Measurements from ENCODE around the gene TNFRSF21.
"Not testable (repeated sequence)": the region's sequence is repeated elsewhere in the genome, so short reads cannot be mapped to it uniquely, and the experiment has no call there.

The TNFRSF21 gene

GRCh38 chr6:47319867-47320266 is 10.2 kb upstream of the TNFRSF21 start:
- DNase-seq: no peak

DNA sequence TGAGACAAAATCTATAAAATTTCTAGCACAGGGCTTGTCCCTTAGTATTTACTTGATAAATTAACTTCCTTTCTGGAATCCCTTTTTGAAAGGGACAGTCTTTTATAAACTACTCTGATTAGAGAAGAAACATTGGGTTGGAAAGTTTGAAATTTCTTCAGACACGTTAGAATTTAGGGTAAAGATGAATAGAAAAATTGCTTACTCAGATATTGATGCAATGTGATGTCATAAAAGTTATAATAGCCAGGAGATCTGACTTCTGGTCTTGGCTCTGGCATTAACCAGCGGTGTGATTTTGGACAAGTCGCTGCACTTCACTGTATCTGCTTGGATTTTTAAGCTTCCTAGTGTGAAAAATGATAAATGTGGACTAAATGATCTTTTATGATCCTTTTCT is 9.7 kb upstream of the TNFRSF21 start:
- DNase-seq: no peak

DNA sequence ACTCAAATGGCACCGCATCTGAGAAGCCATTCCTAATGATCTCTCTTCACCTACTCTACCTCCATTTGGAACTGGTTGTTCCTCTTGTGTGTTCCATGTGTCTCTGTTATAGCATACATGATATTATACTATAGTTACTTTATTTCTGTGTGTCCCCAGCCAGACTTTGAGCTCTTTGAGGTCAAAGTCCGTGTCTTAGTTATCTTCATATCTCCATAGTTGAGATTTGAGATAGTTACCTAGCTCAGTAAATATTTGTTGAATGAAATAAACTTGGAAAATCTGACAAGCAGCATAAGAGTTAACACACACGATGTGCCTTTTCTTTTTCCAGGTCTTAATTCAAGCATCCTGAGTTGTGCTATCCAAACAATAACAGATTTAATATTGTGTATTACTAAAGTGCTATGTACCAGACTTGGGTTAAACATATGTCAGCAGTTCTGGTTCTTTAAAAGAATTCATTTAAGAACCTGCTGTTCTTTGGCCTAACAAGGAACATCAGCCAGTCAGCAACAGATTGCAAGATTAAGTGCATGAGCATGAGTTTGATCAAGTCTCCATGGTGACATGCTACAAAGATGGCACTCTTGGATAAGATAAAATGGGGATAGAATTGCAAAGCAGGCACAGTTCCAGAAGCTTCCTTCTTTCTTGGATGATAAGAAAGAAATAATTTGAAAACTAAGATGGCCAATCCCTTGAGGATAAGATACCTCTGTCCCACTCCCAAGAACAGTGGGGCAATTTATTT is 8.7 kb upstream of the TNFRSF21 start:
- DNase-seq: no peak

DNA sequence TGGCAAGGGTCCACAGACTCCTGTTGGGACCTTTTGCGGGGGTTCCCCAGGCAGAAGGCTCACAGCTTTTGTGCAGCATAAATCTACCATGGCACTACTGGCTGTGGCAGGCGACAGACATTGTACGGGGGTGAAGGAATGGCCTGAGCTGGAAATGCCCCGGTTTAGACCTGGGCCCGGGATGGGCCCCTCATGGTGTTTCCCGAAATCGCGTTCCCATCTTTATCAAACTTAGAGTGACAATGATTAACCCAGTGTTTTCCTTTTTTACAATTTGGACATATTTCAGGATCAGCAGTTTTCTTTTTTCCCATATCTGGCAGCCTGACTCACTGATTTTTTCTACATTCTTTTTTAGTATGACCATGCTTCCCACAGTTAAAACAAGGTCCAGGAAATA is 5.5 kb upstream of the TNFRSF21 start:
- not testable (repeated sequence) for DNase-seq

DNA sequence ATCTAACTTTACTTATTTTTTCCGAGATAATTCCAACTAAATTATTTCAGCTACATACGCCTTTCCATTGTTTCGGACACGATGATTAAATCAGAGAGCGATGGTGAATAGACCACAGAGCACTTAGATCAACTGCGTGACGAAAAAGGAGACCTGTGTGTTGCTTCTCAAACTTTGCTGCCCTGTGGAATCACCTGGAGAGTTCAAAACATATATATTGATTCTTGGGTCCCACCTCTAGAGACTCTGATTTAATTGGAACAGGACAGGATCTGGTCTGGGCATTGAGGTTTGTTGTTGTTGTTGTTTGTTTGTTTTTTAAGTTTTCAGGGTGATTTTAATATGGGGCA is 401 bp upstream of the TNFRSF21 start:
- DNase-seq: no peak

GRCh38 chr6:47308552-47309290 is 984 bp downstream of the TNFRSF21 start:
- DNase-seq: no peak

- no peak for DNase-seq
These were observed 1.5 kb downstream of the TNFRSF21 start for GRCh38 chr6:47308198-47308517.

DNA sequence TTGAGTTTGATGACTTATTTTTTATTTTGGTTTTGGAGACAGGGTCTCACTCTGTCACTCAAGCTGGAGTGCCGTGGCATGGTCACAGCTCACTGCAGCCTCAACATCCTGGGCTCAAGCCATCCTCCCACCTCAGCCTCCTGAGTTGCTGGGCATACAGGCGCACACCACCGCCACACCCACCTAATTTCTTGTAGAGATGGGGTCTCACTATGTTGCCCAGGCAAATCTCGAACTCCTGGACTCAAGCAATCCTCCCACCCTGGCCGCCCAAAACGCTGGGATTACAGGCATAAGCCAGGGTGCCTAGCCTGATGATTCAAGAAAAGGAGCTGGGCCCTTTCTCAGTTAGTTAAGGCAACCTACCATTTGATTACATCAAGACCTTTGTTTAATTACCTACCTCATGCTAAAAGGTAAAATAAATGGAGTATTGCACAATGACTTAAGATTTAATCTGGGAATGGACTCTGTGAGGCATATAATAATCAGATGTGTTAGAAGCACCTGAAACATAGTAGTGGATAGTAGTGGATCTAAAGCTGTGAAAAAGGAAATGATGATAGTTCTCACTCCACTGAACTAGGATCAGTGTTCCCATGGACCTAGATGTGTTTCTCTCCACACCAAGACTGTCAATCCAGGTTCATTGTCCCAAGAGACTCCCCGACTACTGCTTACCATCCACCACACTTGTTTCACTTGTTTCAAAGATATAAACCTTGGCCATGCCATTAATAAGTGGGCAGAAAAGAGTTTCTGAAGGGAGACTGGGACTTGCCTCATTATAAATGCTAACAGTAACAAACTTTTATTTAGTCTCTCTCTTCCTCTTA is 2.1 kb downstream of the TNFRSF21 start:
- DNase-seq: no peak

- no peak for DNase-seq
These were observed 2.8 kb downstream of the TNFRSF21 start for GRCh38 chr6:47306887-47307286.

GRCh38 chr6:47303861-47304260 is 5.8 kb downstream of the TNFRSF21 start:
- DNase-seq: no peak

DNA sequence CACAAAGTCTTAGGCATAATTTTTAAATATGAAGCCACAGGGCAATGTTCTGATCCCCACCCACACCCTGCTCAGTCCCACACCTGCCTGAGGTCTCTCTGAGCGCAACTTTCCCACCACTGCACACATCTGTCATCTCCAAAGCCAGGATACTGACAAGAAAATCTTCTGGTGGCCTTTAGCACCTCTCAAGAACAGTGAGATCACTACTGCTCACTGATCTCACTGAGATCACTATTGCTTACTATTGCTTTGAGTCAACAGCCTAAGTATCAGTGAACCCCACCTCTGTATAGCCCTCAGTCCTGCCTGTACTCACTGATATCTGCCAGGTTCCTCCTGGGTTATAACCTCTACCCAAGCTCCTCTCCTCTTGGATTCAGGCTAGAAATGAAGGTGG is 6.4 kb downstream of the TNFRSF21 start:
- DNase-seq: no peak

GRCh38 chr6:47302043-47302442 is 7.7 kb downstream of the TNFRSF21 start:
- no peak for DNase-seq

DNA sequence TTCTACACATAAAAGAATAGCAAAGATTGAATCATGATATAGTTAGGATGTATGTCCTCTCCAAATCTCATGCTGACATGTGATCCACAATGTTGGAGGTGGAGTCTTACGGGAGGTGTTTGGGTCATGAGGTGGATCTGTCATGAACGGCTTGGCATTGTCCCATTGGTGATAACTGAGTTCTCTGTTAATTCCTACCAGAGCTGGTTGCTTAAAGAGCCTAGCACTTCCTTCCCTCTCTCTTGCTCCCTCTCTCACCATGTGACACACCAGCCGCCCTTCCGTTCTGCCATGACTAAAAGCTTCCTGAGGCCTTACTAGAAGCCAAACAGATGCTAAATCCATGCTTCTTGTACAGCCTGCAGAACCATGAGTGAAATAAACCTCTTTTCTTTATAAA is 8.3 kb downstream of the TNFRSF21 start:
- DNase-seq: no peak

- no peak for DNase-seq
These were observed 9.3 kb downstream of the TNFRSF21 start for GRCh38 chr6:47300417-47300816.

- no peak for DNase-seq
These were observed 9.7 kb downstream of the TNFRSF21 start for GRCh38 chr6:47299965-47300364.

GRCh38 chr6:47298475-47298874 is 11.2 kb downstream of the TNFRSF21 start:
- no peak for DNase-seq

DNA sequence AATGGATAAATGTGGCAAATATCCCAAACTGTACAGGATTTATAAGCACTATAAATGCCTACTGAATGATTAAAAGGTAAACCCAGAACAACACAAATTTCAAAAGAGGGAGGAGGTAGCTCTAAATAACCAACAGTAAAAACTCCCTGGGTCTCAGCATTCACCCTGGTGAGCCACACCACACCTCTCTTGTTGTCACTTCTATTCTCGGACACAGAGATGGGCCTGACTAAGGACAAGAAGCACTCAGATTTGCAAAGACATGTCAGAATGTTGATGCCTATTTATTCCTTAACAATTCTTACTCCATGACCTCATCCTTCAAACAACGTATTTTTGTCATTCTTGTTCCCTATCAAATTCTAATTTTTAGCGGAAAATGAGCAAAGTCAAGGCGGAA is 14.7 kb downstream of the TNFRSF21 start:
- no peak for DNase-seq

GRCh38 chr6:47292944-47293343 is 16.8 kb downstream of the TNFRSF21 start:
- no peak for DNase-seq

- DNase-seq: no peak
These were observed 17.7 kb downstream of the TNFRSF21 start for GRCh38 chr6:47292027-47292426.

DNA sequence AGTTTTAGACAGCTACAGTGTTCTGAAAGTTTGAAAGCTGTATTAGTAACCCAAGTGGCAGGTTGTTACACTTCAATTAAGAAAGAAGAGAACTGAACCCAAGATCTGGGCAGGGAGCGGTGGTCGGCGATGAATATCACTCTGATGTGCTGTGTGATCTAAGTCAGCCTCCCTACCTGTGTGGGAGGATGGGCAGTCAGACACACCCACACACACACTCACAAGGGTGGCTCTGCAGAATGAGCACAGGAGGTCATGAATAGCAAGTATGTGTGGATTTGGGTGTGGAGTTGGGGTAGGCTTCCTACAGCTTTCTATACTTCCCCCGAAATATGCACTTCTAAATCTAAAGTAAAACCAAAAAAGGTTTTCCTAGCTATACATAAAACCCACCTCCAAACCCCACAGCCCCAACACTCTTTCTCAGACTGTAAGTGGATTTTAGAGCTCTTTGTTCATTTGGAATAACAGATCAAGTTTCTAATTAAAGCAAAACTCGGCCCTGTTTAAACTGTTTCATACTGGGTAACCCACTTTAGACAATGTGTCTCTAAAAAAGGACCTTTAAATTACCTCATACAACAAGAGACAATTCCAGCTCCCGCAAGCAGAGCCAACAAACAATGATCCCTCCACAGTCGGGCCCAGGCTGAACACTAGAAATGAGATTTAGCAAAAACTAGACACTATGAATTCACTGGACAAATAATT is 19.4 kb downstream of the TNFRSF21 start:
- no peak for DNase-seq

DNA sequence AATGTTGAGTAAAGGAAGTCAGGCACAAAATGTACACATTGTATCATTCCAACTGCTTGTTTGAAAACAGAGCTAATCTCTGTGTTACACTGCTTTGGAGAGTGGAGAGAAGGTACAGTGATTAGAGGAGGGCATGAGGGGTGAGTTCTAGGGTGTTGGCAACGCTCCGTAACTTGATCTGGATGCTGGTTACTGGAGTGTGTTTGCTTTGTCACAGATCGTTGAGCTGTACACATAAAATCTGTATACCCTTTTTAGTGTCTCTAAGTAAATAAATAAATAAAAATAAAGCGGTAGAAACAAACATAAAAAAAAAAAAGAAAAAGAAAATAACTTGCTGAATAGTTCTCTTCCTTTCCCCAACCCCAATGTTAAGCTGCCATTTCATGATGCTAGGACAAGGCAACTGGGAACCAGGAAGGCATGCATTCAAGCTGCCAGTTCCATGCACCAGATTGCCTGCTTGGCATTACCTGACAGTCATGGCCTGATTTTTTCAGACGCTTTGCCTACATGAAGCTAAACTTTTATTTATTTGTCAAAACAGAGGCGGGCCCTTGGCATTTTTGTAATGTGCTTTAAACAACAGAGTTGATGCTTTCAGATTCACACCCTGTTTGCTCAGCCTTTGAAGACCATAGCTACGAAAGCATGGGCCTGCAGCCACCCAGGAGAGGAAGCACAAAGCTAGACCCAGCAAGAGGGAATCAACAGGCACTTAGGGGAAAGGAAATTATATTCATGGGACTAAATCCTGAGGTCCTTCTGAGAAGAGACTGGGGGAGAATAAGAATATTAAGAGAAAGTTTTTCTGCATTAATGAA is 21.2 kb downstream of the TNFRSF21 start:
- DNase-seq: no peak

DNA sequence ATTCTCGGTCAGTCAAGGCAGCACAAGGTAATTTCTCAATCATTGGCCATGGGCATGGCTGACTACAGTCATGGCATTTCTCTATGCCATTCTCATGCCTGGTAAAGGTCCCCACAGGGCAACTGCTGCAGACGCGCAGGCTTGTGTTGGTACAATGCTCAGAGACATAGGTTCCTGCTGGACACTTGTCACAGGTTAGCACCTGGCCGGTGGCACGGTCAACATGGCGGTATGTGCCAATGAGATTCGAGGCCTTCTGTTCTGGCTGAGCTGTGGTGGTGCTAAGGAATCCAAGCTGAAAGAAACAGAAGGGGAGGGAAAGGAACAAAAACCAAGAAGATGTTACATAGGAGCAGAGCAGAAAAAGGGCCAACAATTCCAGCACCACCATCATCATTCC is 23.4 kb downstream of the TNFRSF21 start:
- DNase-seq: no peak

All from GDM1 (cell line).